ENCODE data around the gene TAS2R60. TPM values are rescaled to one million over a fixed set of nuclear protein-coding genes. Genes with fewer than 3 reads are reported as not detected.
"Not testable (repeated sequence)": the region's sequence is repeated elsewhere in the genome, so short reads cannot be mapped to it uniquely, and the experiment has no call there.

The TAS2R60 gene
- total RNA-seq, 1 donor from 2014 or later, result not detected

DNA sequence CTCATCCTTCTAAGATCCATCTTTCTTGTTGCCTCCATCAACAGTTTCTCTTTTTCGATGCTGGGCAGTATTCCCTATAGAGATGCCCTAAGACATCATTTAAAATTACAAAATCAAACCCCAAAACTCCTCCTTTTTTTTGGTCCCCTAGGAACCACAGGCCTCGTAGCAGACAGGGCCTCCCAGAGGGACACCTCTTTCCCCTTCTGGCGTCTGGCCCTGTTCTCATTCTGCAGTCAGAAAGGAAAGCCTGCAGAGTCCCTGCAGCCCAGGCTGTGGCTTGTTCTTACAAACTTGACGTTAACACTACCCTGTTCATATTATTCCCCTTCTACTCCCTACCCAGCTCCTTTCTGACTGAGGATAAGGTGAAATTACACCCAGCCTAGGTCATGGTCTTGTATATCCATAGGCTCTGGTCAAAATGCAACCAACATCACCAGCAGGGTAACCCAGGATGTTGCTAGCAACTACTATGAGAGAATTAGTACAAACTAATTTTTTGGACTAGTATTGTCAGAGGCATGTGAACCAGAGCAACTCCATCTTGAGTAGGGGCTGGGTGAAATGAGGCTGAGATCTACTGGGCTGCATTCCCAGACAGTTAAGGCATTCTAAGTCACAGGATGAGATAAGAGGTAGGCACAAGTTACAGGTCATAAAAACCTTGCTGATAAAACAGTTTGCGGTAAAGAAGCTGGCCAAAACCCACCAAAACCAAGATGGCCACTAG, 31.1 kb upstream of the TAS2R60 start:
- no peak for DNase-seq

- DNase-seq, result no peak
Measured at GRCh38 chr7:143413123-143413522, 30.1 kb upstream of the TAS2R60 start.

- not testable (repeated sequence) for DNase-seq
Measured at GRCh38 chr7:143415209-143415608, 28.0 kb upstream of the TAS2R60 start.

DNA sequence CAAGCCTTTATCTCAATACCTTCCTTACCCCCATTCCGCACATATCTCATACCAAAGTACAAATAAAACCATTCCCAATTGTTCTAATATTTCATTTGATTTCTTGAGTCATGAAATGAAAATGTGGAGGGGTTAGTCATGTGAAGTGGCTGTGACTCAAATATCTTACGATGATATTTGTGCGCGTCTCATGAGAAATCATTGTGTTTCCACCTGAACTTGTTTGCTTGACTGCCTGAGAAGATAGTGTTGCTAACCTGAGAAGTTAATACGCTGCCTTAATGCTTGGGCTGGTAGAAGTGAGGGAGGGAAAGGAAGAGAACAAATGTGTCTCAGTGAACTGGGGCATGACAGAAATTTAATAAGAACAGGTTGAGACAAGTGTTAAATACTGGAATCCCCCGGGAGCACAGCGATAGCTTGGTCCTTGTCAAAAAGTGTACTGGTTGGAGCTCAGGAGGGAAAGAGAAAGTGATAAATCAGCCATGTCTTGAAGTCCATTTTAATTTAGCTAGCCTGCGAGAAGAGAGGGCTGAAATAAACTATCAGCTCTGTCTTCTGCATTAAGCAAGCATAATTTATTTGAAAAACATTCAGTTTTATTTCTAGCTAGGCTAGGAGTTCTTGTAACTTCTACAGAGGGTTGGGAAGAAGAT, 27.4 kb upstream of the TAS2R60 start:
- DNase-seq, result no peak

- peak; percentile 32 for DNase-seq
Measured at GRCh38 chr7:143416565-143417149, 26.6 kb upstream of the TAS2R60 start.

- DNase-seq, result no peak
Measured at GRCh38 chr7:143417734-143418383, 25.4 kb upstream of the TAS2R60 start.

DNA sequence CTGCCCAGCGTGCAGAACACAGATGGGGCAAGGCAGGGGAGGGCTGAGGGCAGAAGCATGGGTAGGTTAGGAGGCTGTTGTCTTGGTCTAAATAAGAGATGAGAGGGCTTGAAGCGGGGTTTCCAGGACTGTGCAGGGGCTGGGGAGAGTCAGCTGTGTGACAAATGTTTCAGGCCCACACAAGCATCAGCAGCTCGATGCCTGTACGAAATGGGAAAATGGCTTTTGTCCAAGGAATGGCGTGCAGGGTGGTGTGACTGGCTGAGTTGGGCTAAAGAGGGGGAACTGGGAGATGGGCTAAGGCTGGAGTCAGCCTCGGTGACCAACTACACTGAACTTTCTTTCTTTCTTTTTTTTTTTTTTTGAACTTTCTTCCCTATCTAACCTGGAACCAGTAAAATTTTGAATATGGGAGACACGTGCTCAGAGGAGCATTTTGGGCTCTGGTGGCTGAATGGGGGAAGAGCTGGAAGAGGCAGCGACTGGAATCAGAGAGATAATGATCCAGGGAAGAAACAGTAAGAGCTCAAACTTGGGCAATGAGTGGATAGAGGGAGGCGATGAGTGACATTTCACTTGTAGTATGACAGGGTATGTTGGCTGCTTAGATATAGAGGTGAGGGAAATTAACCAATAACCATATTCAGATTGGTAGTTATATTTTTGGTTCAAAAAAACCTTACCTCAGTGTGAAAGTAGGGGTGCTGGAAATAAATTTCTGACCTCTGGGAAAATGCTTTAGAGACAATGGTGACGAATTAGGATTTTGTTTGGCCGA, 24.4 kb upstream of the TAS2R60 start:
- DNase-seq, result no peak

GRCh38 chr7:143419880-143420279, 23.4 kb upstream of the TAS2R60 start:
- no peak for DNase-seq

DNA sequence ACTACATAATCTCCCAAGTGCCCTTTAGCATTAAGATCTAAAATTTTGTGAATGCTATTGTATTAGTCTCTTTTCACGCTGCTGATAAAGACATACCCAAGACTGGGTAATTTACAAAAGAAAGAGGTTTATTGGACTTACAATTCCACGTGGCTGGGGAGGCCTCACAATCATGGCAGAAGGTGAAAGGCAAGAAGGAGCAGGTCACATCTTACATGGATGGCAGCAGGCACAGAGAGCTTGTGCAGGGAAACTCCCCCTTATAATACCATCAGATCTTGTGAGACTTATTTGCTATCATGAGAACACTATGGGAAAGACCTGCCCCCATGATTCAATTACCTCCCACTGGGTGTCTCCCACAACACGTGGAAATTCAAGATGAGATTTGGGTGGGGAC, 22.6 kb upstream of the TAS2R60 start:
- not testable (repeated sequence) for DNase-seq

DNA sequence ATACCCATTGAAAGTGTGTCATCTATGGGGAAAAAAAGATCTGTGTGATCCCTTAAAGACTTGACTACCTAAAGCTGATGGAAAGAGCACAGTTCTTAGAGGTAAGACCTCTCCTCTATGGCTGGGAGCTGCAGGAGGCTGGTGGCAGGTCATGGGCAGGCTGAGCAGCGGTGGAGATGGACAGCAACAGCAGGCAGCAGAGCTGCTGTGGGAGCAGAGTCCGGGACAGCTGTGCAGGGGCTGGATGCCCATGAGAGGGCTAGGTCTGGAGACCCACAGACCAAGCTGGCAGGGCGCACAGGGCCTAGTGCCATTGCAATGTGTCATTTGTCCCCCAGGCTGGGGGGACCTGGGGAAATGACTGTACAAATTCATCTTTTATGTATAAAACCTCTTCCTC, 21.2 kb upstream of the TAS2R60 start:
- DNase-seq, result no peak

DNA sequence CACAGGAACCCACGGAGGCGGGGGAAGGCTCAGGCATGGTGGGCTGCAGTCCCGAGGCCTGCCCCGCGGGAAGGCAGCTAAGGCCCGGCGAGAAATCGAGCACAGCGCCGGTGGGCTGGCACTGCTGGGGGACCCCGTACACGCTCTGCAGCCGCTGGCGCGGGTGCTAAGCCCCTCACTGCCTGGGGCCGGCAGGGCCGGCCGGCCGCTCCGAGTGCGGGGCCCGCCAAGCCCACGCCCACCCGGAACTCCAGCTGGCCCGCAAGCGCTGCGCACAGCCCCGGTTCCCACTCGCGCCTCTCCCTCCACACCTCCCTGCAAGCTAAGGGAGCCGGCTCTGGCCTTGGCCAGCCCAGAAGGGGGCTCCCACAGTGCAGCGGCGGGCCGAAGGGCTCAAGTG, 18.8 kb upstream of the TAS2R60 start:
- DNase-seq, result not testable (repeated sequence)

GRCh38 chr7:143426479-143427142, 16.6 kb upstream of the TAS2R60 start:
- no peak for DNase-seq

DNA sequence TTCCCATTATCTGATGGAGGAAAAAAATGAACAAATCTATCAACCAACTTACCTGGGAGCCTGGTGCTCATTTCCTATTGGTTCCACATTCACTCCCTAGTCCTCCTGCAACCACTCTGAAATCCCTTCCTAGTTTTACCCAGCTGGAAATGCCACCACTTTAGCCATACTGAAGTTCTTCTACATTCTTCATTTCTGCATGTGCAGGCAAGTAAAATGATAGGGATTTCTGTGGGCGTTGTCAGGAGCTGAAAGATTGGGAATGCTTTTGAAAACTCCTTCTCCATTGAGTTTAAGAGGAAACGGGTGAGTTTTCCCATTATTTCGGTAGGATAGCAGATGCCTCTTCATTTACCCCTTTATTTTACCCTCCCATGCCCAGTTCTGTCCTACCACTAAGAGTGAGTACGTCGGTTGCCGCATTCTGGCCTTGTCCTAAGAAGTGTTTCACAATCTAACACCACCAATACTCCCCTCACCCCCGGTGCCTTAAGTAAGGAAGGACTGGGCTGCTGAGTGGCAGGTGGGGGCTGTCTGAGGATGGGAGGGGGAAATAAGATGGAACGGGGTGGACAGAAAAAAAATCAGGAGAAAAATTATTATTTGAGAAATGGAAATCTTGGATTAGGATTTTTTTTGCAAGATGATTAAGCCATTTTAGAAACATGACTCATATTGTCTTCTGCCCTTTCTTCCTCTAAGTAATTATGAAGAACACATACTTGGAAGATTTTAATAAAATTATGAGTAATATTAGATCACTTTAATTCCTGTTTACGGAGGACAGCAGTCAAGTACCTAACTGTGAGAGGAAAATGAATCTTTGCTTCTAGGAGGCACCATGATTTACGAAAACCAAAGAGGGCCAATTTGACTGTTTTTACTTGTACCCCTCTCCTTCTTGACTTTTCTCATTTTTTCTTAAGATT, 13.2 kb upstream of the TAS2R60 start:
- DNase-seq, result no peak

DNA sequence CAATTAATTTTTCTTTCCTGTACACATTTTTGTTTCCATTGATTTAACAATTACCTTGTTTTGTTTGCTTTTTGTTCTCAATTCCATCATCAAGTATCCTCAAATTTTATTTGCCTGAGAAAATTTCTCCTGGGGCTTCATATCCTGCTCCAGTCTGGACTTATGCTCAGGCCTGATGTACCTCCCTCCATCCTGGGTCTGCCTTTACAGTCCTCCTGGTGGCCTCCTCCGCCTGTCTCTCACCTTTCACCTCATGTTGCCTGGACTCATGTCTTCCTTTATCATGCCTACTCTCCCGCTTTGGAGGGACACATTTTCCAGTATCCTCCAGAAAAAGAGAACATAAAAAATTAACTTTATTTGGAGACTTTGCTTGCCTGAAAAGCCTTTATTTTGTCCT, 12.1 kb upstream of the TAS2R60 start:
- no peak for DNase-seq

- no peak for DNase-seq
Measured at GRCh38 chr7:143433759-143434158, 9.5 kb upstream of the TAS2R60 start.

GRCh38 chr7:143434660-143435059, 8.6 kb upstream of the TAS2R60 start:
- DNase-seq, result peak; percentile 4

DNA sequence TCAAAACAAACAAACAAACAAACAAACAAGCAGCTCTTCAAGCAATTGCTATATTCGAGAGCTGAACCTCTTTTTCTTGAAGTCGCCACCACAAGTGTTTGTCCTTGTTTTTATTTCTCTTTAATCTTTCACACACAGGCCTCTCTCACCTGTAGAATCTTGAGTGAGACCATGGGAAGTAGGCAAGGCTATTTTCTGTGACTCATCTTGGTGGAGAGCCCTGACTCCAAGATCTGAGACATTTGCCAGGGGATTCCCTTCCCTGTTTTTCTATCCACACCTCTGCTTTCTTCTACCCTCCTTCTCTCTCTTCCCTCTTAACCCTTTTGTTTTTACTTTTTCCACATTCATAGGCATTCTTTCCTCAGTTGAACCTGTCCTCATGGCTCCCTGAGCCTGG, 8.0 kb upstream of the TAS2R60 start:
- DNase-seq, result no peak

- DNase-seq, result no peak
Measured at GRCh38 chr7:143436325-143436946, 6.8 kb upstream of the TAS2R60 start.

DNA sequence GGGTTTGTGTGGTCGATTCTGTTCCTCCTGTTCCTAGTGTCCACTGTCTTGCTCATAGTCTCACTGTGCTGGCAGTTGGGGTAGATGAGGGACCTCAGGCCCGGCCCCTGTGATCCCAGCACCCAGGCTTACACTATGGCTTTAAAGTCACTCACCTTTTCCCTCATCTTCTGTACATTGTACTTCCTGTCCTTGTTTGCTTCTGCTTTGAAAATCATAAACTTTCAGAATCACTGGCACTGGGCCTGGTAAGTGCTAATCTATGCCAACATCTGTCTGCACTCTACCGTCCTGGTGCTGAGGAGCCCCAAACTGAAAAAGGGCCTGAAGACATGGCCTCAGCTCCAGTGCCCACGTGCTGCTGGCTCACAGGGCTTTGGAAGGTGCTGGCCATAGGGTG, 5.7 kb upstream of the TAS2R60 start:
- no peak for DNase-seq

DNA sequence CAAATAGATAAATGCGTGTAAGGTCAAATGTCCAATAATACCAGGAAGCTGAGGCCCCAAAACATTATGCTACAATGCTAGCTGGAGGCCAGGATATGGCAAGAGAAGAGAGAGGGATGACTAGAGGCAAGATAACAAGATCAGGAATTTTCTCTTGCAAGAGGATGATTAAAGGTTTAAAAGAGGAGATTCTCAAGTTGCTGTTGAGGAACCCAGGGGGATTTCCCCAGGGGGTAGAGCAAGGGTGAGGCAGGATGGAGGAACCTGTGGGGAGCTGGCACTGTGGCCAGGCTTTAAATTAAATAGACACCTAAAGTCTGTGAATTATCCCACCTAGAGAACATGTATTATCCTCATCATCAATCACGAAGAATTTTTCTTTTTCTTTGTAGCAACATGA, 3.4 kb upstream of the TAS2R60 start:
- DNase-seq, result no peak

Measured in skin of body (tissue), 2 donors.